22Rv1 (cell line): ENCODE results near the gene ARHGAP30.
"Not testable (repeated sequence)": the region's sequence is repeated elsewhere in the genome, so short reads cannot be mapped to it uniquely, and the experiment has no call there.

Experiments used
- H3K27ac ChIP-seq: fragments of 450-650 bp; 2 replicates; pipeline ENCODE4 v1.5.1; 2017
- CTCF ChIP-seq: fragments of 450-650 bp; IDR thresholded peaks from 2 replicates; pipeline ENCODE4 v1.5.1; 2017; ENCODE audit warnings: mild to moderate bottlenecking
- ZFX ChIP-seq: fragments of 450-650 bp; IDR thresholded peaks from 2 replicates; pipeline ENCODE4 v1.6.1; 2017; ENCODE audit warnings: antibody characterized with exemption, borderline replicate concordance

Gene ARHGAP30

GRCh38 chr1:161020509-161021164 is 49.1 kb downstream of the ARHGAP30 start, which contains the start of gene F11R:
Gene F11R, minus strand, starts transcription at chr1:161021152. Its CDS starts 79 bp downstream, at chr1:161021073.
- TF ChIP-seq ZFX (no peak), CTCF (0 out of 2 replicates have a peak, but pooled peaks have one; percentile 9)
- peak within 1 kb of the TSS; percentile 90 for H3K27ac ChIP-seq

- TF ChIP-seq ZFX (no peak), CTCF (no peak)
- peak overlapping the region; percentile 90 for H3K27ac ChIP-seq
Observed at GRCh38 chr1:161019751-161020495, 49.8 kb downstream of the ARHGAP30 start.

- not testable (repeated sequence) for H3K27ac ChIP-seq
Observed at GRCh38 chr1:161019111-161019660, 50.5 kb downstream of the ARHGAP30 start.

GRCh38 chr1:161018631-161018930 is 51.1 kb downstream of the ARHGAP30 start:
- TF ChIP-seq CTCF (no peak), ZFX (no peak)
- H3K27ac ChIP-seq, result no peak overlapping the region

- TF ChIP-seq ZFX (no peak), CTCF (no peak)
- H3K27ac ChIP-seq, result no peak overlapping the region
Observed at GRCh38 chr1:161017756-161018630, 51.7 kb downstream of the ARHGAP30 start.

- H3K27ac ChIP-seq, result not testable (repeated sequence)
Observed at GRCh38 chr1:161017181-161017580, 52.5 kb downstream of the ARHGAP30 start.

GRCh38 chr1:161016683-161017082 is 53.0 kb downstream of the ARHGAP30 start:
- H3K27ac ChIP-seq, result peak overlapping the region; percentile 26; the same call in 1 of the 2 replicates

- TF ChIP-seq CTCF (no peak), ZFX (no peak)
- no peak overlapping the region for H3K27ac ChIP-seq
Observed at GRCh38 chr1:161013488-161014230, 56.0 kb downstream of the ARHGAP30 start.
